Uterus (tissue), 2 donors: ENCODE results near the gene SHQ1.

Experiments
- POLR2A ChIP-seq, 2 donors: fragments of 450-650 bp; IDR thresholded peaks; one replicate each; pipeline ENCODE4 v1.6.1; 2016; ENCODE audit warnings: antibody characterized with exemption in 2 of 2, mild to moderate bottlenecking in 1 of 2, moderate library complexity in 1 of 2
- TF ChIP-seq, protein P1 (sequence below), 4 experiments: fragments of 200-600 bp in 2 of 4; fragments of 450-650 bp in 2 of 4; sonication (generic) in 2 of 4; IDR thresholded peaks; one replicate each; pipeline ENCODE4 v1.5.1; 2016 to 2019; ENCODE audit warnings: antibody characterized with exemption in 4 of 4, mild to moderate bottlenecking in 2 of 4, moderate library complexity in 1 of 4

DNA sequence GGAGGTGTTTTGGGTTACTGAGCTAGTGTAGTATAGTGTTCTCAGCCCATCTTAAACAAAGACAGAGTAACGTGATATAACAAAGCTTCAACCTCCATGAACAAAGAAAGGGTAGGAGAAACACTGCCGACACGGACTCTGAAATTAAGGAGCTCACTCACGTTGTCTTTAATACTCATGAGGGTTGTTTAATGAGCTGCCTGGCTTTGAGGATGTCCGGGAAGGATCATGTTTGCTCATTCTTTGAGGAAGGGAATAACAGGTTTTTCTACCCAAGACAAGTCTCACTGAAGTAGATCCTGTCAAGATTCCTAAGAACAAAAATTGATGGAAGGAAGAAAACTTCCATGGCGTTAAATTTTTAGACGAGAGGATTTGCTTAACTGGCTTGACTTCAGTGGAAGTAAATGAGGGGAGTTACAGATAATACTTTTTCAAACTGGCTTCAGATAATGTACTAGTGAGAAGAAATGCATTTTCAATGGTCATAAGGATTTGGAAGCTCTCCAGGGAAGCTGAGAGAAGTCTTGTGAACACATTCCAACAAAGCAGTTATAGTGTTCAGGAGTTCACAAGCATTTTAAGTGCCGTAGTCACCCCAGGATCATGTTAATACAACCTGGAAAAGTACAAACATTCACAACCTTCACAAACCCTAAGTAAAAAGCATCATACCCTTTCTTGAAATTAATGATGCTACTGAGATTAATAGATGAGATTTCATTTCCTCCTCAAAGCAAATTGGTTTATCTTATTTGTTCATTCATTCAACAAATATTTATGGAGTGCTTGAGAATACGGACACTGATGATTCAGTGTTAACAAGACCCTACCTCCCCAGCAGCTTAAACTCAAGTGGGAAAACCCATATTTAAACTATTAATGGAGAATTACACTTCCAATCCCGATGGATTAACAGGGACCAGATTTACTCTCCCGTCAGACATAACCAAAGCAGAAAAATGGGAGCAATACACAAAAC is 101.5 kb downstream of the SHQ1 start:
- TF ChIP-seq, protein P1, sequence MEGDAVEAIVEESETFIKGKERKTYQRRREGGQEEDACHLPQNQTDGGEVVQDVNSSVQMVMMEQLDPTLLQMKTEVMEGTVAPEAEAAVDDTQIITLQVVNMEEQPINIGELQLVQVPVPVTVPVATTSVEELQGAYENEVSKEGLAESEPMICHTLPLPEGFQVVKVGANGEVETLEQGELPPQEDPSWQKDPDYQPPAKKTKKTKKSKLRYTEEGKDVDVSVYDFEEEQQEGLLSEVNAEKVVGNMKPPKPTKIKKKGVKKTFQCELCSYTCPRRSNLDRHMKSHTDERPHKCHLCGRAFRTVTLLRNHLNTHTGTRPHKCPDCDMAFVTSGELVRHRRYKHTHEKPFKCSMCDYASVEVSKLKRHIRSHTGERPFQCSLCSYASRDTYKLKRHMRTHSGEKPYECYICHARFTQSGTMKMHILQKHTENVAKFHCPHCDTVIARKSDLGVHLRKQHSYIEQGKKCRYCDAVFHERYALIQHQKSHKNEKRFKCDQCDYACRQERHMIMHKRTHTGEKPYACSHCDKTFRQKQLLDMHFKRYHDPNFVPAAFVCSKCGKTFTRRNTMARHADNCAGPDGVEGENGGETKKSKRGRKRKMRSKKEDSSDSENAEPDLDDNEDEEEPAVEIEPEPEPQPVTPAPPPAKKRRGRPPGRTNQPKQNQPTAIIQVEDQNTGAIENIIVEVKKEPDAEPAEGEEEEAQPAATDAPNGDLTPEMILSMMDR (IDR thresholded peaks at IDR 0.05): no peak
- no peak for TF ChIP-seq POLR2A (IDR thresholded peaks at IDR 0.05)
